Activated T-helper 1 cell treated with anti-CD3 and anti-CD28 coated beads, Interleukin-2, amount 50 U/mL, for 16 hours (primary cell): Measurements from ENCODE around the gene MLF2.

ENCODE experiments used
- DNase-seq, 2 donors: peaks; one replicate each; pipeline ENCODE4 v3.0.0-alpha.2; 2020; ENCODE audit warnings: low read depth in 1 of 2, low spot score in 1 of 2

The MLF2 gene

GRCh38 chr12:6752921-6753771 lies at the start of gene MLF2:
Gene MLF2, minus strand, starts transcription at chr12:6753141. Its CDS starts 807 bp downstream, at chr12:6752334.
- peak; percentile 93 to 94 for DNase-seq

GRCh38 chr12:6799147-6799546 lies 46.2 kb upstream of the MLF2 start:
- no peak for DNase-seq

- no peak for DNase-seq
Measured at GRCh38 chr12:6796576-6796975, 43.6 kb upstream of the MLF2 start.

- no peak for DNase-seq
Measured at GRCh38 chr12:6795088-6795487, 42.1 kb upstream of the MLF2 start.

- no peak for DNase-seq
Measured at GRCh38 chr12:6792522-6793201, 39.7 kb upstream of the MLF2 start.

- DNase-seq = no peak
Measured at GRCh38 chr12:6791931-6792520, 39.1 kb upstream of the MLF2 start.

- DNase-seq = no peak
Measured at GRCh38 chr12:6790496-6791150, 37.7 kb upstream of the MLF2 start.

GRCh38 chr12:6788972-6789924 lies 36.3 kb upstream of the MLF2 start, which contains the start of gene CD4:
Gene CD4, plus strand, starts transcription at chr12:6789528. Its CDS starts 10,611 bp downstream, at chr12:6800139.
- peak; percentile 43 to 51 for DNase-seq

GRCh38 chr12:6787309-6787708 lies 34.4 kb upstream of the MLF2 start:
- DNase-seq = no peak

GRCh38 chr12:6786416-6787094 lies 33.6 kb upstream of the MLF2 start:
- DNase-seq = no peak

- DNase-seq = no peak
Measured at GRCh38 chr12:6784761-6785160, 31.8 kb upstream of the MLF2 start.

GRCh38 chr12:6784296-6784695 lies 31.4 kb upstream of the MLF2 start:
- no peak for DNase-seq

GRCh38 chr12:6783828-6784227 lies 30.9 kb upstream of the MLF2 start:
- no peak for DNase-seq

GRCh38 chr12:6782850-6783566 lies 30.1 kb upstream of the MLF2 start:
- DNase-seq = no peak

GRCh38 chr12:6782119-6782518 lies 29.2 kb upstream of the MLF2 start:
- DNase-seq = no peak

- no peak for DNase-seq
Measured at GRCh38 chr12:6780573-6780972, 27.6 kb upstream of the MLF2 start.

GRCh38 chr12:6779708-6780432 lies 26.9 kb upstream of the MLF2 start:
- DNase-seq = no peak
